H1 (cell line): Measurements from ENCODE around the gene FAM171A1. TPM values are rescaled to one million over a fixed set of nuclear protein-coding genes. Genes with fewer than 3 reads are reported as not detected.

Experiments
- polyA plus RNA-seq, 7 experiments: library from polyadenylated mRNA; depleted of rRNA in 3 of 7; stranded (reverse) in 5 of 7; unstranded in 2 of 7; fragments of >200 nt in 5 of 7; fragments of 200-250 nt in 2 of 7; gene quantifications; 1 replicate in 5 of 7; 2 replicates in 1 of 7; 4 replicates in 1 of 7; pipeline versions ENCODE4 v1.2.1 to v1.2.3, GENCODE V29; 2011 to 2013; ENCODE audit warnings: missing spikeins in 2 of 7, mixed read lengths in 2 of 7
- small RNA-seq: library from polyadenylated mRNA; stranded (forward); fragments of <200 nt; extraction: miRNeasy Mini kit (QIAGEN cat#:217004); gene quantifications from one replicate; pipeline ENCODE3, GENCODE V24; 2013; ENCODE audit not compliant: insufficient read depth
- total RNA-seq: library from RNA; stranded (reverse); fragmentation: NEBNext Ultra II Directional; extraction: Animal tissue kit (Norgen Biotek cat#: 25700); gene quantifications from 2 replicates; pipeline ENCODE4 v1.2.1, GENCODE V29; 2021

The FAM171A1 gene
- total and polyA plus RNA-seq, 2 of the 8 experiments (the other 6 are each of a cell fraction or from before 2014, with no cell fraction given) = 26.6 to 42.1 TPM

Small RNA genes within 50 kb of the gene (small RNA-seq; reads per million reads assigned to genes)
- gene AL590365.1 = not detected

Other genes starting within 250 kb of the FAM171A1 start
- gene NMT2, start 202.6 kb downstream of the FAM171A1 start, total RNA-seq = 15.4 and 16.6 TPM in 2 replicates
- 4.4 and 4.7 TPM in 2 replicates for gene NMT2, start 202.6 kb downstream of the FAM171A1 start, polyA plus RNA-seq (2011; rRNA removed)